Lung microvascular endothelial cell (primary cell): ENCODE results near the gene TUT1. TPM values are rescaled to one million over a fixed set of nuclear protein-coding genes. Genes with fewer than 3 reads are reported as not detected.
"Not testable (repeated sequence)": the region's sequence is repeated elsewhere in the genome, so short reads cannot be mapped to it uniquely, and the experiment has no call there.

Experiments used
- DNase-seq, 2 donors: peaks; one replicate each; pipeline versions ENCODE4 v3.0.0 to v3.0.0-alpha.2; 2010; ENCODE audit warnings: low read depth in 2 of 2
- total RNA-seq: library from RNA; depleted of rRNA; stranded (reverse); fragments of >200 nt; gene quantifications from 2 replicates; pipeline ENCODE4 v1.2.1, GENCODE V29; 2014

TUT1 gene
- total RNA-seq, 1 donor from 2014 or later = 14.5 TPM

GRCh38 chr11:62579252-62579651 is 12.1 kb downstream of the TUT1 start:
- no peak for DNase-seq

- DNase-seq = no peak
These were observed 12.8 kb downstream of the TUT1 start for GRCh38 chr11:62578541-62578940.

GRCh38 chr11:62577046-62577714 is 14.1 kb downstream of the TUT1 start:
- DNase-seq = peak; percentile 69 to 96

GRCh38 chr11:62575837-62576236 is 15.5 kb downstream of the TUT1 start:
- no peak for DNase-seq

- DNase-seq = no peak
These were observed 16.2 kb downstream of the TUT1 start for GRCh38 chr11:62575156-62575555.

GRCh38 chr11:62574363-62575071 is 16.8 kb downstream of the TUT1 start:
- peak; percentile 46 to 52 for DNase-seq

- DNase-seq = peak; percentile 100
These were observed 17.5 kb downstream of the TUT1 start, which contains the start of gene EEF1G for GRCh38 chr11:62573592-62574362. Gene EEF1G, minus strand, starts transcription at chr11:62573891. Its CDS starts 49 bp downstream, at chr11:62573842.

GRCh38 chr11:62573006-62573591 is 18.2 kb downstream of the TUT1 start:
- peak; percentile 31 to 53 for DNase-seq

- no peak for DNase-seq
These were observed 18.9 kb downstream of the TUT1 start for GRCh38 chr11:62572431-62572830.

- not testable (repeated sequence) for DNase-seq
These were observed 19.8 kb downstream of the TUT1 start for GRCh38 chr11:62571493-62571892.

GRCh38 chr11:62570903-62571302 is 20.4 kb downstream of the TUT1 start:
- DNase-seq = not testable (repeated sequence)

GRCh38 chr11:62569611-62570010 is 21.7 kb downstream of the TUT1 start:
- DNase-seq = no peak

- DNase-seq = no peak
These were observed 24.2 kb downstream of the TUT1 start for GRCh38 chr11:62567018-62567633.

- DNase-seq = no peak
These were observed 25.1 kb downstream of the TUT1 start for GRCh38 chr11:62566247-62566646.

GRCh38 chr11:62565100-62565802 is 26.1 kb downstream of the TUT1 start:
- DNase-seq = no peak

- not testable (repeated sequence) for DNase-seq
These were observed 29.6 kb downstream of the TUT1 start for GRCh38 chr11:62561677-62562230.

- peak; percentile 92 to 96 for DNase-seq
These were observed 30.7 kb downstream of the TUT1 start for GRCh38 chr11:62560566-62561103.

- not testable (repeated sequence) for DNase-seq
These were observed 31.7 kb downstream of the TUT1 start for GRCh38 chr11:62559626-62560025.

GRCh38 chr11:62559204-62559603 is 32.1 kb downstream of the TUT1 start:
- no peak for DNase-seq

- no peak for DNase-seq
These were observed 32.7 kb downstream of the TUT1 start for GRCh38 chr11:62558669-62559068.
